Measurements from ENCODE around the gene IL17D.

- TF ChIP-seq CTCF (IDR thresholded peaks at IDR 0.05; ENCODE audit: poor library complexity) (no peak), EZH2phosphoT487 (IDR thresholded peaks at IDR 0.05; ENCODE audit: low read depth, severe bottlenecking, unreplicated experiment) (no peak), EZH2 (IDR thresholded peaks at IDR 0.05; ENCODE audit: borderline replicate concordance) (no peak)
These were observed 63.9 kb downstream of the IL17D start for GRCh38 chr13:20767309-20767943.

Data from hepatocyte (in vitro differentiated cells).